Midbrain (tissue), 1 donor: ENCODE results near the gene AGPAT3.
"Not testable (repeated sequence)": the region's sequence is repeated elsewhere in the genome, so short reads cannot be mapped to it uniquely, and the experiment has no call there.

Experiments
- DNase-seq: peaks from one replicate; lab custom pipeline; 2025; lab: John Stamatoyannopoulos, UW

AGPAT3 gene, protein sequence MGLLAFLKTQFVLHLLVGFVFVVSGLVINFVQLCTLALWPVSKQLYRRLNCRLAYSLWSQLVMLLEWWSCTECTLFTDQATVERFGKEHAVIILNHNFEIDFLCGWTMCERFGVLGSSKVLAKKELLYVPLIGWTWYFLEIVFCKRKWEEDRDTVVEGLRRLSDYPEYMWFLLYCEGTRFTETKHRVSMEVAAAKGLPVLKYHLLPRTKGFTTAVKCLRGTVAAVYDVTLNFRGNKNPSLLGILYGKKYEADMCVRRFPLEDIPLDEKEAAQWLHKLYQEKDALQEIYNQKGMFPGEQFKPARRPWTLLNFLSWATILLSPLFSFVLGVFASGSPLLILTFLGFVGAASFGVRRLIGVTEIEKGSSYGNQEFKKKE

DNA sequence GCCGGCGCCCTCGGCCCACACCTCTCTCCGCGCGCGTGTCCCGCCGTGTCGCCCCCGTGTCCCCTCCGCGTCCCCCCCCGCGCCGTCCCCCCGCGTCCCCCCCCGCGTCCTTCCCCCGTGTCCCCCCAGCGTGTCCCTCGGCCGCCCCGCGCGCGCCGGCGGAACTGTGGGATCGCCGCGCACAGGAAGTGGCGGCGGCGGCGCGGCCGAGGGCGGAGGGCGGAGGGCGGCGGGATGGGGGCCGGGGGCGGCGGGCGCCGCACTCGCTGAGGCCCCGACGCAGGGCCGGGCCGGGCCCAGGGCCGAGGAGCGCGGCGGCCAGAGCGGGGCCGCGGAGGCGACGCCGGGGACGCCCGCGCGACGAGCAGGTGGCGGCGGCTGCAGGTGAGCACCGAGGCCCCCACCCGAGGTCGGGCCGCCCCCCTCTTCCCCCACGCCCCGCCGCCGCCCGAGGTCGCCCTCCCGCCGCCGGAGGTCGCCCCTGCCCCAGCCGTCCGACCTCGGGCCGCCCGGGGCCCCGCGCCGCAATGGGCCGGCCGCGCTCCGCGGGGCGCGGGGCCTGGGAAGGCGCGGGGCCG is at the start of gene AGPAT3:
TSS of gene AGPAT3 (plus strand) at position 262 of the 578 bp plus-strand sequence. CDS start 94,459 bp downstream, outside the sequence.
- DNase-seq, result peak; percentile 42

DNA sequence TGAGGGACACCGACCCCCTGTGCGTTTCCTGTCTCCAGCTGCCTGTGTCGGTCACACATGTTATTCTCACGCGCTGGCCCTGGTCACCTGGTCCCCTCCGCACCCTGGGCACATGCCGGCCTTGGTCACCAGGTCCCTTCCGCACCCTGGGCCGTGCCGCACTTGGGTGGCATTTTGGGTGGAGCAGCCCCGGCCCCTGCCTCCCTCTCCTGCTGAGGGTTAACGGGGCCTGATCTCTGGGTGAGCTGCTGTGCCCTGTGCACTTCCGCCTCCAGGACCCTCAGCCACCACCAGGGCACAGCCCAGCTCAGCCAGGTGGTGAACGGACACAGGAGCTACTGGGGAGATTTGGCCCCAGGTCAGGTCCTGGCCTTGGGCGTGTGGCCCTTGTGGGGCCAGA is 49.0 kb upstream of the AGPAT3 start:
- no peak for DNase-seq

DNA sequence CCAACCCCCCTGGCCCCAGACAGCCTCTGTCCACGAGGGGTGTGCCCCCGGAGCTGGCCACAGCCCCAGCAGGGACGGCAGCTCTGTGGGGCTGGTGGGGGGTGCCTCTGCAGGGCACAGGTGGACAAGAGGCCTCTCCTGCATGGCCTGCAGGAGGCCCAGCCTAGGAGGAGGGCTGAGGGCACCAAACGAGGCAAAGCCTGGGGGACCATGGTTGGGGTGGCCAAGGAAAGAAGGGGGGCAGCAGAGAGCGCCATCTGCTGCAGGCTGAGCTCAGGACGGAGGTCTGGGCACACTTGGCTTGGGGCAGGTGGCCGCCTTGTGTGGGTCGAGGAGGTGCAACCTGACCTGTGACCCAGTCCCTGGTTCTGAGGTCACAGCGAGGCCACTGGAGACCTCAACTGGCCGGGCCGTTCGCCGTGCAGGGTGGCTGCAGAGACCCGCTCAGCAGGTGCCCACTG is 48.4 kb upstream of the AGPAT3 start:
- DNase-seq, result no peak

DNA sequence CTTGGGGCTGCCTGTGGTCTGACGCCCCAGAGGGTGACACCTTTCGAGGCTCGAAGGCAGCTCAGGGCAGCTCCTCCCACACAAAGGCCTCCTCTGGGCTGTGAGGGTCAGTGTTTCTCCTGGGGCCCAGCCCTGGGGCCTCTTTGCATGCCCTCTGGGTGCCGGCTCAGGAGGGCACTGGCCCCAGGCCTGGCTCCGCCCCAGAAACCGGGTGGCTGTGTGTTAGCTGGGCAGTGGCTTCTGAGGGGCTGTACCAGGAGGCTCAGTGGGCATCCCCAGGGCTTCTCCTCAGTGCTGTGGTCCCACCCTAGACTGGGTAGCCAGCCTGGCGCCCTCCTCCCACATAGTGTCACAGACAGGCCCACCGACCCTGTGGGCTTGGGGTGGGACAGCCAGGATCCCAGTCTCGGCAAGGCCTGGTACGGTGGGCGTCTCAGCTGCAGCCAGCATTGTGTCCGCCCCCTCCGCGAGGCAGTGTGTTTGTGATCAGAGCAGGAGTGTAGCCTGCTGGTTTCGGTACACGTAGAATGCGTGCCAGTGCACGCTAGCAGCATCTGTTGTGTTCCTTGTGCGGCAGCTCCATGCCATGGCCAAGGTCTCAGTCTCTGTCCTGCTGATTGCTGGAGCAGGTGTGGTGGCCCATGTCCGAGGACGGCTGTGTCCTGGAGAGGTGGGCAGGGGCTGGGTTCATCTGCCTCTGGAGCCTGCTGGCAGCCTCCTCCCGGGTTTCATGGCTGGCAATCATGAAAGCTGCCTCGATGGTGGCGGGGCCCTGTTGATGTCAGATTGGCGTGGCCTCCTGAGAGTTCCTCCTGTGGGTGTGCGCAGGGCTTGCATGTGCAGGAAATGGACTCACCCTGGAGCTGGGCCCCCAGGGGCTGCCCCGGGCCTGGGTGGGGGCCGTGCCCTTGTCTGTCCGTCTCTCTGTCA is 47.6 kb upstream of the AGPAT3 start:
- no peak for DNase-seq

DNA sequence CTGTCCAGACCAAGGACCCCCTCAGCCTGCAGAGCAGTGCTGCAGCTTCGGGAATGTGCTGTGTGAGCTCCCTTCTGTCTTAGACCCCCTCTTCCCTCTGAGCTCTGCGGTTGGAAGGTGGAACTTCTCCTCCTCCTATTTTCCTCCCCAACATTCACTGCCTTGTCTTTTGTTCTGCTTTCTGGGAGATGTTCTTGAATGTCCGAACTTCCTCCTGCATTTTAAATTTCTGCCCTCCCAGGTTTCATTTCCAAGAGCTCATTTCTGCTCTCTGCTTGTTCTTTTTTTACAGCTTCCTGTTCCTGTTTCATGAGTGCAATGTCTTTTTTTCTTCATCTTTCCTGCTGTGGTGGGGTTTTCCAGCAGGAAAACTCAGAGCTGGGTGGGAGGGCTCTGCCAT is 46.3 kb upstream of the AGPAT3 start:
- DNase-seq, result peak; percentile 18

DNA sequence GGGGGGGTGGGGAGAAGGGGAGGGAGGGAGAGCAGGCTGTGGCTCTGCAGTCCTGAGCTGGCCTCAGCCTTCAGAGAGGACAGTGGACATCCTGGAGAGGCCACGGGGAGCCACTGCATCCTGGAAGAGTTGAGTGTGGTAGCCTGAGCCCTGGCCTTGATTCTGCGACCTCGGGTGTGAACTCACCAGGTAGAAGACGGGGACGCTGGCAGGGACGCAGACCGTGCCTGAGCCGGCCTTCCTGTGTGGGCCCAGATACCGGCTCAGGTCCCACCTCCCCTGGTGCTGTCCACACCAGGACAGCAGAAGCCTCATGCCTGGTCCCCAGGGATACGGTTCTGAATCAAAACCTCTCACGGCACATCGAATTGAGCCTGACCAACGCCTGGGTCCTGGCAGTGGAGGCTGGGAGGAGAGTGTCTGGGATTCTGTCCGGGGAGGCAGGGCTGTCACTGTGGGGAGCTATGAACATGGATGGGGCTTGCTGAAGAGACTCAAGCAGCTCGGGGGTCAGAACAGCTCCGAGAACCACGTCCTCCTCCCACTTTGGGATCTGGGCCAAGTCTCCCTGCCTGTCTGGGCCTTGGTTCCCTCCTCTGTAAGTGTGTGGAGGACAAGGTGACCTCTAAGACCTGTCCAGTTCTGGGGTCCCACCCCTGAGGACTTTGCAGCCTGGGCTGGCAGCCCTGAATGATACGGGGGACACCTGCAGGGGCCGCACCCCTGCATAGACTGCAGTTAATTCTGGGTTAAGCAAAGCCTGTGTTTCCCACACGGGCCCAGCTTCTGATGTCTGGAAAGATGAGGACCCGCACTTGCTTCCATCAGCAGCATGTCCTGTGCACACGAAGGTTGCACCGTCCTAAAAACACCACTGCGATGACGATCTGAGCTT is 45.3 kb upstream of the AGPAT3 start:
- no peak for DNase-seq

DNA sequence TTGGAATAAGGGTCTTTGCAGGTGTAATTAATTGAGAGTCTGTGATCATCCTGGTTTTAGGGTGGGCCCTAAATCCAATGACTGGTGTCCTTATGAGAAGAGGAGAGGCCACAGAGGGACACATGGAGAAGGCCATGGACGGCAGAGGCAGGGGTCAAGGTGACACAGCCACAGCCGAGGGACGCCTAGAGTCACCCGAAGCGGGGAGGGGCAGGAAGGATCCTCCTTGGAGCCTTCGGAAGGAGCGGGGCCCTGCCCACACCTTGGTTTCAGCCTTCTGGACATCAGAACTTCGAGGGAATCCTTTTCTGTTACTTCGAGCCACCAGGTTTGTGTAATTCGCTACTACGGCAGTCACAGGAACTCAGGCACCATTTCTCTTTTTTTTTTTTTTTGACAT is 44.6 kb upstream of the AGPAT3 start:
- no peak for DNase-seq

DNA sequence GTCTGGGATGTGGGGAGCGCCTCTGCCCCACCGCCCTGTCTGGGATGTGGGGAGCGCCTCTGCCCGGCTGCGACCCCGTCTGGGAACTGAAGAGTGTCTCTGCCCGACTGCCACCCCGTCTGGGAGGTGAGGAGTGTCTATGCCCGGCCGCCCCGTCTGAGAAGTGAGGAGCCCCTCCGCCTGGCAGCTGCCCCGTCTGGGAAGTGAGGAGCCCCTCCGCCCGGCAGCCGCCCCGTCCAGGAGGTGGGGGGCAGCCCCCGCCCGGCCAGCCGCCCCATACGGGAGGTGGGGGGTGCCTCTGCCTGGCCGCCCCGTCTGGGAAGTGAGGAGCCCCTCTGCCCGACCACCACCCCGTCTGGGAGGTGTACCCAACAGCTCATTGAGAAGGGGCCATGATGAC is 42.9 kb upstream of the AGPAT3 start:
- not testable (repeated sequence) for DNase-seq

DNA sequence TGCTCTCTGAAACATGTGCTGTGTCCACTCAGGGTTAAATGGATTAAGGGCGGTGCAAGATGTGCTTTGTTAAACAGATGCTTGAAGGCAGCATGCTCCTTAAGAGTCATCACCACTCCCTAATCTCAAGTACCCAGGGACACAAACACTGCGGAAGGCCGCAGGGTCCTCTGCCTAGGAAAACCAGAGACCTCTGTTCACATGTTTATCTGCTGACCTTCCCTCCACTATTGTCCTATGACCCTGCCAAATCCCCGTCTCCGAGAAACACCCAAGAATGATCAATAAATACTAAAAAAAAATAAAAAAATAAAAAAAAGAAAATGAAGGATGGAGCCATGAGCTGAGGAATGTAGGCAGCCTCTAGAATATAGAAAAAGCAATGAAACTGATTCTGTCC is 42.3 kb upstream of the AGPAT3 start:
- DNase-seq, result not testable (repeated sequence)

DNA sequence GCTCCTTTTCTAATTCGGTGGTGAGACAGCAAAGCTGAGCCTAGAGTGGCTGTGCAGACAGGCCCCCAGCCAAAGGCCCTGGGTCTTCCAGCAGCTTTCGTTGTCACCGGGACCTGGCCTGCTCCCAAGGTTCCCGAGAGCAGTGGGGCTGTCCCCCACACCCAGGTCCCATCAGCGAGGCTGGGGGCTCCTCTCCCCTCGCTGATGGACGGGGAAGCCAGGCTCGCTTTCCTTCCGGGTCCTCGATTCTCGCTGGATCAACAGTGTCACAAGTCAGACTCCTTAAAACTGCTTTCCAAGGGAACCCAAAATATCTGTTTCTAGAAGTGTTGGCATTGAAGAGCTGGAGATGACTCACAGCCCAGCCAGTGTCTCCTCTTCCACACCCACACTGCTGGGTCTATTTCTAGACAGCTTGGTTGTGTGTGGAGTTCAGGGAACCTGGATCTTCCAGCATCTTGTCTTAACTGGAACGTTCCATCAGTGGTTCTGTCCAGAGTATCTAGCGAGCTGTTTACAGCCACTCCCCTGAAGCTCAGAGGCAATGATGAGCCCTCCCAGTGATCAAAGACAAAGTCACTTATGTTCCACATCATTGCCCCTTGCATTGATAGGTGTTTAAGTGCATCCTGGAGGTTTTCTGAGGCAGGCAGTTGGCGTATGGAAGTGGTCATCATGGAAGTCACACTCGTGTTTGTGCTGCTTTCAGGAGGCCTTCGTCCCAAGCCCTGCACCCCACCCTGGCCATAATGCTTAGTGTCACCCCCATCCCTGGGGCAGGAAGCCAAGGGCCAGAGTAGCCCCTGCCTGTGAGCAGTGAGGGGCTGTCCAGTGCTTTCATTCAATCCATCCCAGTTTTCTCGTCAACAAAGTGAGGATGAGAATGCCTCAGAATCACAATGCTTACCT is 40.4 kb upstream of the AGPAT3 start:
- DNase-seq, result no peak

DNA sequence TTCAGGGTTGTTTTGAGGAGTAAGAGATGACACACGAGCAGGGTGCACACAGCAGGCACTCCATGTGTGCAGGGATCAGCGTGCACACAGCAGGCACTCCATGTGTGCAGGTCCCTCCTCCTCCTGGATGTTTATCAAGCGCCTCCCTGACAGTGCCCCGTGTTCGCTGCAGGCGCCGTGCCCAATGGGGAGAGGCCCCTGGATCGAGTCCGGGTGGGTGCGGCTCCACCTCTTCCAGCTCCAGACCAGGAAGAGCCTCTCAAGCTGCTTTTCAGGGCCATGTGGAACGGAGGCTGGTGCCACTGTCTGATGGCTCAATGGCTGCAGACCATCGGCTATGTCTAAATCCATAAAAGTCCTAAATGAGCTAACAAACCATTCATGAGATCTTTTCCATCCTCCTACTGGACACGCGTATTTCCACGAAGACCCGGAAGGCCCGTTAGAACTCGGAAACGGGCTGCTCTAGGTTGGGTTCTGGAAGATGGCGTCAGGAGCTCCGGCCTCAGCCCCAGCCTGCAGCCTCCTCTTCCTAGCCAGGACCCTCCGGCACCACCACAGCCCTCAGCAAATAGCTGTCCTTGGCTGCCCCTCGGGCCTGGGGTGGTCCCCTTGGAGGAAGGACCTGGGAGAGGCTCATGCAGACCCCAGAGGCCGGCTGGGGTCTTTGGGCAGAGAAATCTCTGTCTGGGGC is 39.6 kb upstream of the AGPAT3 start:
- DNase-seq, result no peak

DNA sequence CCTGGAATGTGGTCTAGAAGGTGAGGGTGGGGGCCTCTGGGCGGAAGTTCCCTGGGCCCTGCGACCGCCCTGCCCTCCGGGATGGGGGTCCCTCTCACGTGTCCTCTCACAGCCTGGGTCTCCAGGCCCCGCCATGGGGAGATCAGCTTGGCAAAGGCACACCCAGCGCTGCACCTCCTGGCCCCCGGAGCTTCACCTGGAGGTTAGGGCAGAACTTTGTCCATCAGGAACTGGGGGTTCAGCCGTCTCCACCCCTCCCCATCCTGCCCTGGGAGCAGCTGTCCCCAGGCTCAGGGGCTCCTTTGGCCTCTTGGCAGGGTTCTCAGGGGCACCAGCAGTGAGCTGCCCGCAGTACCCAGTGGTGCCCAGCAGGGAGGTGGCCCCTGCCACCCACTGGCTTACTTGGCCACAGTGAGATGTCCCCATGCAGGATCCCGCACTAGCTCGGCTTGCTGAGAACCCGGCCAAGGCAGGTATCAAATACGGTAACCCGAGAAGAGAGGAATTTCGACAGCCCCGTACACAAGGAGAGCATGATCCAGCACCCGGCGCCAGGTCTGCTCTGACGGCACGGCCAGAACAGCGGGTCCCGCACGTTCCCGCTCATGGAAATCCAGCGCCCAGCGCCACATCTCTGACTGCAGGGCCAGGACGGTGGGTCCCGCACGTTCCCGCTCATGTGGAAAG is 38.9 kb upstream of the AGPAT3 start:
- DNase-seq, result no peak

DNA sequence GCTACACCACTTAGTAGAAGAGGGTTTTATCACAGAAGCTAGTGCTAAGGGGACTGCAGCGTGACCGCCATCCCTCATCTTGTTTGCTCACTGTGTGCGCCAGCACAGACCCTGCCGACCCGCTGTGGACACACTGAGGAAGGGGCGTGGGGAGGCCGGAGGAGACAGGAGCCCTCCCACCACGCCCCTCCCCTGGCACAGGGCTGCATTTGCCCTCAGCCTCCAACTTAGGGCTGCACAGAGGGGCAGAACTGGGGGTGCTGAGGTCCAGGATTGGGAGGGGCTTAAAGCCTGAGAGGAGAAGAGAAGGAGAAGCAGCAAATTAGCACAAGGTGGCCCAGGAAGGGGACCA is 38.4 kb upstream of the AGPAT3 start:
- DNase-seq, result no peak

DNA sequence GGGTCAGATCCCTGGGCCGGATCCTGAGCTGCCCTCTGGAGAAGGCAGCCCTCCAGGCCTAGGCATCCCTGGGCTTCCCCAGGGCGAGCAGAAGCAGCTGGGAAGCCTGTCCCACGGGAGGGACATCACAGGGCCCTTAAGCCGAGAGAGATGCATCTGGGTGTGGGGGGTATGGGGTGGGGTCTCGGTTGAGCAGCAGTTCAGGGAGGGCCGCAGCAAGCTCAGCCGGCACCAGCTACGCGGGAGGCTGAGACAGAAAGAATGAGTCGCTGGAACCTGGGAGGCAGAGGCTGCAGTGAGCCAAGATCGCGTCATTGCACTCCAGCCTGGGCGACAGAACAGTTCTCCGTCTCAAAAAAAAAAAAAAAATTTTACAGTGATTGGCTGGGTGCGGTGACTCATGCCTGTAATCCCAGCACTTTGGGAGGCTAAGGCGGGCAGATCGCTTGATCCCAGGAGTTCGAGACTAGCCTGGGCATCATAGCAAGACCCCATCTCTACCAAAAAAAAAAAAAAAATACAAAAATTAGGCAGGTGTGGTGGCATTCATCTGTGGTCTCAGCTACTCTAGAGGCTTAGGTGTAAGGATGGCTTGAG is 37.9 kb upstream of the AGPAT3 start:
- DNase-seq, result no peak

DNA sequence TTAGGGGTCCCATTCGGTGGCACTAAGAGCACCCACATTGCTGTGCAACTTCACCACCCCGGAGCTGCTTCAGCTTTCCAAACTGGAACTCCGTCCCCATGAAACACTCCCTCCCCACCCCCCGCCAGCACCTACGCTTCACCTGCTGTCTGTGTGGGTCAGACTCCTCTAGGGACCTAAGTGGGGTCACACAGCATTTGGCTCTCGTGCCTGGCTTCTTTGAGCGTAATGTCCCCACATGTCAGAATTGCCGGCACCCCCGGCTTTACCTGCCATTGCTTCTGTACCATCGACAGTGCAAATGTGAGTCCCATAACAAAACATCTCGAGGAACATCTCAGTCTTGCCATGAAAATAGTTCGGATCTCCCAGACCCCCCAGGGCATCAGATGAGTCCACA is 35.9 kb upstream of the AGPAT3 start:
- no peak for DNase-seq

DNA sequence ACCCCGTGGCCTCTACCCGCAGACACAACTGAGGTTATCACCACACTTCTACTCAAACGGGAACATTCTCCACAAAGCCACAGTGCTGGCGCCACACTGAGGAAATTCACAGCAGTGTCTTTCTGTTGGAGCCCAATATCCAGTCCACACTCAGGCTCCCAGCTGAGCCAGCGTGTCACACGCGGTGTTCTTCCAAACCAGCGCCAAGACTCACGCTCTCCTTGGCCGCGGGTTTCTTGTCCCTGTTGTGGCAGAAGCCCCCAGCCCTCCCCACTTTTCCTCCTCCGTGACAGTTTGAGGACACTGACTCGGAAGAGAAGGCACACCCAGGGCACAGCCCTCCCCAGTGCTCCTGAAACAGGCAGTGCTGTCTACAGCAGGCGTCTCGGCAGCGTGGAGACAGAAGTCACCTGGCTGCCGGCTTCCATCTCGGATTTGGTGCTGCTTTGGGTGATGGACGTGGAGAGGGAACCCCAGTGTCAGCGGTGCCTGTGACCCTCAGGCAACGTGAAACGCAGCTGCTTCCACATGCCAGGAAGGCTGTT is 35.4 kb upstream of the AGPAT3 start:
- no peak for DNase-seq

DNA sequence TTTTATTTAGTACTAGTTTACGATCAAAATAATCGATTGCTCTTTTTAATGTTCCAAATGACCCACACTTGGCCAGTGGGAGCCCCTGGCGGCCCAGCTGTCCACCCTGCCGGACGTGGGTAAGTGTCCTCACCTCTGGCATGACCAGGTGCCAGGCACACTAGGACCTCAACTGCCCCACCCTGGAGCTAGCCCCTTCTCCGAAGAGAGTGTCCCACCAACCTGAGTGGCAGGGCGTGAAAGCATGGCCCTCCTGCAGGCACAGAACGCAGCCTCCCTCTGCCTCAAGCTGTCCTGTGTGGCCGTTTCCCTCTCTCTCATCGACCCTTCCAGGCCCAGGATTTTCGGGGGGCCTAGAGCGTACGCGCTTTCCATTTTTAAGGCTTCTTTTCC is 32.9 kb upstream of the AGPAT3 start:
- no peak for DNase-seq

DNA sequence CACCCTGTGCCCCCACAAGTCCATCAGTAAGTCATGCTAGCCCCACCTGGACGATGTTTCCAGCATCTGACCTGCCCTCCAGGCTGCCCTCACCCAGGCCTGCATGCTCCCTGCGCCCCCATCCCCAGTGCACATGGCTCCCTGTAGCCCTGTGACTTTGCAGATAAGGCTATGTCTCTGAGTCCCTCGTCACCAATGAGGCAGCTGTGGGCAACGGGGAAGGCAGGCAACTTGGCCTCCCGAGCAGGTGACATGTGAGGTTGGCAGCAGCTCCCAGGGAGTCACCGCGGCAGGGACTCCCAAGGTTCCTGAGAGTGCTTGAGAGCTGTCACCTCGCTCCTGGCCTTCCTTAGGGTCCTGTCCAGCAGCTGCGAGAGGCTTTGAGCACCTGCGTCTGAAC is 32.4 kb upstream of the AGPAT3 start:
- DNase-seq, result no peak
